ENCODE measurements around the gene ENOPH1.

DNA sequence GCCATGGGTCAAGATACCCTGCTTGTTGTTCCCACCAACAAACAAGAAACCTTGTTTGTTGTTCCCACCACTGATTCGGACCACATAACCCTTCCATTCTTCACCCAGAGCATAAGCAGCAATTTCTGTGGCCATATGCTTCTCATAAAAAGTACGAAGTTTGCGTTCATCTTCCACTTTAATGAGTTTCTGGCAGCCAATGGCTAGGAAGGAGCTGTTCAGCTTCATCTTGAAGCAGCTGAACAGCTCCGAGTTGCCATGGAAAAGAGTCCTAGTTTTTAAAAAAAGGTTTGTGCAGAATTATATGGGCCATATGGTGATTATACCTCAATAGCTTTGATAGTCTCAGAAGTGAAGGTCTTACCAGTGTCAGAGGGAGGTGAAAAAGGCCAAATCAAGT is 65.3 kb downstream of the ENOPH1 start:
- TF ChIP-seq POLR2AphosphoS5 (IDR thresholded peaks at IDR 0.05; ENCODE audit: borderline replicate concordance, low read depth, low read length) (no peak), EZH2 (IDR thresholded peaks at IDR 0.05) (no peak), FOXP2 (optimal IDR thresholded peaks at IDR 0.05; ENCODE audit: control extremely low read depth, extremely low read length, insufficient read depth) (no peak)

Data from SK-N-MC (cell line).